Measurements from ENCODE around the gene P4HA1.
"Not testable (repeated sequence)": the region's sequence is repeated elsewhere in the genome, so short reads cannot be mapped to it uniquely, and the experiment has no call there.

P4HA1 gene

GRCh38 chr10:73043319-73043718, 53.3 kb downstream of the P4HA1 start:
- peak; percentile 28 for DNase-seq (ENCODE audit: low read depth)

- DNase-seq (ENCODE audit: low read depth) = no peak
These were observed 54.5 kb downstream of the P4HA1 start for GRCh38 chr10:73042130-73042529.

- DNase-seq (ENCODE audit: low read depth) = peak; percentile 82
These were observed 57.0 kb downstream of the P4HA1 start for GRCh38 chr10:73039635-73040034.

GRCh38 chr10:73036285-73036684, 60.4 kb downstream of the P4HA1 start:
- not testable (repeated sequence) for DNase-seq (ENCODE audit: low read depth)

- no peak for DNase-seq (ENCODE audit: low read depth)
These were observed 64.1 kb downstream of the P4HA1 start for GRCh38 chr10:73032536-73032935.

GRCh38 chr10:73026623-73027022, 70.0 kb downstream of the P4HA1 start:
- DNase-seq (ENCODE audit: low read depth) = not testable (repeated sequence)

GRCh38 chr10:73023455-73024070, 73.1 kb downstream of the P4HA1 start:
- not testable (repeated sequence) for DNase-seq (ENCODE audit: low read depth)

- DNase-seq (ENCODE audit: low read depth) = not testable (repeated sequence)
These were observed 73.7 kb downstream of the P4HA1 start for GRCh38 chr10:73022961-73023360.

GRCh38 chr10:73021538-73022164, 75.0 kb downstream of the P4HA1 start:
- not testable (repeated sequence) for DNase-seq (ENCODE audit: low read depth)

GRCh38 chr10:73021050-73021449, 75.6 kb downstream of the P4HA1 start:
- no peak for DNase-seq (ENCODE audit: low read depth)

GRCh38 chr10:73019100-73019499, 77.6 kb downstream of the P4HA1 start:
- DNase-seq (ENCODE audit: low read depth) = no peak

- DNase-seq (ENCODE audit: low read depth) = no peak
These were observed 78.0 kb downstream of the P4HA1 start for GRCh38 chr10:73018632-73019031.

- DNase-seq (ENCODE audit: low read depth) = no peak
These were observed 78.6 kb downstream of the P4HA1 start for GRCh38 chr10:73017955-73018480.

GRCh38 chr10:73015779-73016178, 80.9 kb downstream of the P4HA1 start:
- DNase-seq (ENCODE audit: low read depth) = no peak

GRCh38 chr10:73003822-73004221, 92.8 kb downstream of the P4HA1 start:
- no peak for DNase-seq (ENCODE audit: low read depth)

- DNase-seq (ENCODE audit: low read depth) = no peak
These were observed 95.7 kb downstream of the P4HA1 start for GRCh38 chr10:73000973-73001372.

- no peak for DNase-seq (ENCODE audit: low read depth)
These were observed 99.6 kb downstream of the P4HA1 start for GRCh38 chr10:72997099-72997498.

GRCh38 chr10:72995459-72995858, 101.2 kb downstream of the P4HA1 start:
- DNase-seq (ENCODE audit: low read depth) = not testable (repeated sequence)

GRCh38 chr10:72989771-72990170, 106.9 kb downstream of the P4HA1 start:
- DNase-seq (ENCODE audit: low read depth) = not testable (repeated sequence)

GRCh38 chr10:72984618-72985017, 112.0 kb downstream of the P4HA1 start:
- DNase-seq (ENCODE audit: low read depth) = not testable (repeated sequence)

GRCh38 chr10:72981882-72982529, 114.7 kb downstream of the P4HA1 start:
- peak; percentile 8 for DNase-seq (ENCODE audit: low read depth)

- DNase-seq (ENCODE audit: low read depth) = no peak
These were observed 115.4 kb downstream of the P4HA1 start for GRCh38 chr10:72981028-72981881.

All from iris pigment epithelial cell (primary cell).